Astrocyte of the spinal cord (primary cell): ENCODE results near the gene ALDH1A1.

Experiments used
- DNase-seq: peaks from one replicate; pipeline ENCODE4 v3.0.0; 2011; ENCODE audit warnings: low read depth, low spot score
- H3K4me3 ChIP-seq: 2 replicates; pipeline ENCODE4 v1.5.1; 2011; ENCODE audit warnings: low read depth, mild to moderate bottlenecking, low read length, moderate library complexity
- CTCF ChIP-seq: IDR thresholded peaks from 2 replicates; pipeline ENCODE4 v1.5.1; 2012; ENCODE audit warnings: low read depth, mild to moderate bottlenecking, low read length, inconsistent platforms
- in situ Hi-C: cut with HindIII; loops from 2 replicates; pipeline ENCODE4 v1.10.0; 2017; ENCODE audit warnings: low sequenced_read_pairs

The ALDH1A1 gene

GRCh38 chr9:72937545-72937944 is 15.3 kb downstream of the ALDH1A1 start:
- no peak for TF ChIP-seq CTCF
- in situ Hi-C loops, result no loop called here
- DNase-seq, result no peak

GRCh38 chr9:72936679-72937078 is 16.2 kb downstream of the ALDH1A1 start:
- H3K4me3 ChIP-seq, result no peak overlapping the region
- in situ Hi-C loops, result no loop called here
- no peak for DNase-seq
- no peak for TF ChIP-seq CTCF

More at GRCh38 chr9:72937545-72937944, 15.3 kb downstream of the ALDH1A1 start:
- H3K4me3 ChIP-seq, result no peak overlapping the region

- no peak overlapping the region for H3K4me3 ChIP-seq
- no peak for TF ChIP-seq CTCF
- DNase-seq, result no peak
- in situ Hi-C loops, result no loop called here
Observed at GRCh38 chr9:72936266-72936665, 16.6 kb downstream of the ALDH1A1 start.

- no peak for TF ChIP-seq CTCF
- in situ Hi-C loops, result no loop called here
- H3K4me3 ChIP-seq, result no peak overlapping the region
- DNase-seq, result no peak
Observed at GRCh38 chr9:72935595-72935994, 17.3 kb downstream of the ALDH1A1 start.

GRCh38 chr9:72933730-72934665 is 18.9 kb downstream of the ALDH1A1 start:
- TF ChIP-seq CTCF, result no peak
- in situ Hi-C loops, result no loop called here
- no peak overlapping the region for H3K4me3 ChIP-seq
- DNase-seq, result no peak

GRCh38 chr9:72932619-72933018 is 20.2 kb downstream of the ALDH1A1 start:
- H3K4me3 ChIP-seq, result no peak overlapping the region
- TF ChIP-seq CTCF, result no peak
- no peak for DNase-seq
- in situ Hi-C loops, result no loop called here
